Neural cell (in vitro differentiated cells): Measurements from ENCODE around the gene GLUL. TPM values are rescaled to one million over a fixed set of nuclear protein-coding genes. Genes with fewer than 3 reads are reported as not detected.

Experiments
- H2AFZ ChIP-seq: fragments of 200-600, 300-800 bp; sonication (generic), shearing (Covaris generic); 2 replicates; pipeline ENCODE4 v1.6.0; 2014; ENCODE audit warnings: low read depth, mild to moderate bottlenecking, antibody characterized with exemption, low read length, moderate library complexity
- H3F3A ChIP-seq: fragments of 200-600 bp; shearing (Covaris generic); 2 replicates; pipeline ENCODE4 v1.6.1; 2016; ENCODE audit warnings: mild to moderate bottlenecking, moderate library complexity, mixed read lengths, antibody characterized with exemption, low read length; ENCODE audit not compliant: insufficient read depth, poor library complexity, severe bottlenecking
- H3K27ac ChIP-seq: fragments of 200-600, 300-800 bp; sonication (generic), shearing (Covaris generic); 2 replicates; pipeline ENCODE4 v1.5.1; 2014; ENCODE audit warnings: mild to moderate bottlenecking, low read length, moderate library complexity
- H3K27me3 ChIP-seq: fragments of 300-800, 200-600 bp; sonication (generic), shearing (Covaris generic); 2 replicates; pipeline ENCODE4 v1.6.0; 2014; ENCODE audit warnings: mild to moderate bottlenecking, low read depth, low read length, moderate library complexity; ENCODE audit not compliant: insufficient read depth
- H3K36me3 ChIP-seq: fragments of 300-800, 200-600 bp; sonication (generic), shearing (Covaris generic); 2 replicates; pipeline ENCODE4 v1.5.1; 2014; ENCODE audit warnings: mild to moderate bottlenecking, antibody characterized with exemption, low read length, moderate library complexity; ENCODE audit not compliant: insufficient read depth
- H3K4me2 ChIP-seq: fragments of 300-800, 200-600 bp; sonication (generic), shearing (Covaris generic); 2 replicates; pipeline ENCODE4 v1.6.0; 2014; ENCODE audit warnings: mild to moderate bottlenecking, low read length
- H3K4me3 ChIP-seq: fragments of 300-800, 200-600 bp; sonication (generic), shearing (Covaris generic); 2 replicates; pipeline ENCODE4 v1.5.1; 2014; ENCODE audit warnings: mild to moderate bottlenecking, low read length, moderate library complexity
- H3K79me2 ChIP-seq: fragments of 200-600 bp; shearing (Covaris generic); replicated peaks from 2 replicates; pipeline ENCODE4 v1.6.0; 2014; ENCODE audit warnings: mild to moderate bottlenecking, low read length, moderate library complexity; ENCODE audit not compliant: insufficient read depth
- H3K9ac ChIP-seq: fragments of 300-800, 200-600 bp; sonication (generic), shearing (Covaris generic); 2 replicates; pipeline ENCODE4 v1.6.1; 2016; ENCODE audit warnings: mild to moderate bottlenecking, low read length, mixed read lengths
- H3K9me2 ChIP-seq: fragments of 200-600 bp; shearing (Covaris generic); 2 replicates; pipeline ENCODE4 v1.6.1; 2016; ENCODE audit warnings: mild to moderate bottlenecking, low read length, mixed read lengths; ENCODE audit not compliant: insufficient read depth
- H3K9me3 ChIP-seq: fragments of 200-600, 300-800 bp; sonication (generic), shearing (Covaris generic); 2 replicates; pipeline ENCODE4 v1.6.1; 2016; ENCODE audit warnings: mild to moderate bottlenecking, mixed run types, low read length, moderate library complexity, mixed read lengths
- H4K20me1 ChIP-seq: fragments of 200-600 bp; shearing (Covaris generic); 2 replicates; pipeline ENCODE4 v1.6.1; 2016; ENCODE audit warnings: mild to moderate bottlenecking, mixed run types; ENCODE audit not compliant: insufficient read depth
- CTCF ChIP-seq: fragments of 450-650 bp; IDR thresholded peaks from 2 replicates; pipeline ENCODE4 v1.5.1; 2014; ENCODE audit warnings: antibody characterized with exemption, mild to moderate bottlenecking, moderate library complexity; ENCODE audit not compliant: poor library complexity, severe bottlenecking
- EP300 ChIP-seq: fragments of 450-650 bp; conservative IDR thresholded peaks from 2 replicates; pipeline ENCODE4 v1.6.1; 2014; ENCODE audit warnings: antibody characterized with exemption, mild to moderate bottlenecking, moderate library complexity; ENCODE audit not compliant: poor library complexity, severe bottlenecking
- EZH2 ChIP-seq: fragments of 200-600, 300-800 bp; shearing (Covaris generic), sonication (generic); IDR thresholded peaks from 2 replicates; pipeline ENCODE4 v1.6.1; 2014; ENCODE audit warnings: antibody characterized with exemption, low read length, borderline replicate concordance, mild to moderate bottlenecking; ENCODE audit not compliant: insufficient read depth, poor library complexity, severe bottlenecking
- MXI1 ChIP-seq: fragments of 450-650 bp; conservative IDR thresholded peaks from 2 replicates; pipeline ENCODE4 v1.6.1; 2014; ENCODE audit warnings: antibody characterized with exemption, mild to moderate bottlenecking; ENCODE audit not compliant: poor library complexity, severe bottlenecking
- POLR2AphosphoS5 ChIP-seq: IDR thresholded peaks from 2 replicates; pipeline ENCODE4 v1.6.1; 2012
- RAD21 ChIP-seq: fragments of 450-650 bp; conservative IDR thresholded peaks from 2 replicates; pipeline ENCODE4 v1.6.1; 2014; ENCODE audit warnings: antibody characterized with exemption, mild to moderate bottlenecking, moderate library complexity
- REST ChIP-seq: IDR thresholded peaks from 2 replicates; pipeline ENCODE4 v1.6.1; 2012; ENCODE audit warnings: borderline replicate concordance
- SMC3 ChIP-seq: fragments of 450-650 bp; conservative IDR thresholded peaks from 2 replicates; pipeline ENCODE4 v1.6.1; 2014; ENCODE audit warnings: antibody characterized with exemption, mild to moderate bottlenecking, moderate library complexity; ENCODE audit not compliant: poor library complexity
- TAF1 ChIP-seq: IDR thresholded peaks from 2 replicates; pipeline ENCODE4 v1.6.1; 2012; ENCODE audit warnings: low read depth
- polyA plus RNA-seq: library from polyadenylated mRNA; depleted of rRNA; stranded (reverse); fragments of >200 nt; gene quantifications from 2 replicates; pipeline ENCODE4 v1.2.3, GENCODE V29; 2014

Gene GLUL
- polyA plus RNA-seq, 1 donor from 2014 or later = 219 TPM

GRCh38 chr1:182347019-182347418, 44.6 kb downstream of the GLUL start:
- Histone ChIP-seq H3K9ac (no peak overlapping the region), H3F3A (no peaks in the 10 kb centered on the region), H3K27ac (no peak overlapping the region)

More at GRCh38 chr1:182347019-182347418, 44.6 kb downstream of the GLUL start:
- no peak for TF ChIP-seq TAF1
- TF ChIP-seq SMC3 = no peak
- TF ChIP-seq EZH2 = no peak
- TF ChIP-seq CTCF = no peak
- TF ChIP-seq REST = no peak
- no peak for TF ChIP-seq MXI1
- TF ChIP-seq POLR2AphosphoS5 = no peak
- no peak for TF ChIP-seq RAD21
- TF ChIP-seq EP300 = no peak
- H2AFZ ChIP-seq = no peak overlapping the region
- H3K9me3 ChIP-seq = no peaks in the 10 kb centered on the region
- no peak overlapping the region for H3K4me3 ChIP-seq
- H3K79me2 ChIP-seq = no peaks in the 10 kb centered on the region
- no peaks in the 10 kb centered on the region for H3K9me2 ChIP-seq
- no peaks in the 10 kb centered on the region for H3K27me3 ChIP-seq
- H3K36me3 ChIP-seq = no peaks in the 10 kb centered on the region
- H4K20me1 ChIP-seq = no peaks in the 10 kb centered on the region
- H3K4me2 ChIP-seq = no peak overlapping the region
